ENCODE measurements around the gene ST7L. TPM values are rescaled to one million over a fixed set of nuclear protein-coding genes. Genes with fewer than 3 reads are reported as not detected.

Gene ST7L
- total and polyA plus RNA-seq, 2 donors (not counting 3 experiments of a cell fraction or from before 2014, with no cell fraction given) = 12.3 to 28.4 TPM

DNA sequence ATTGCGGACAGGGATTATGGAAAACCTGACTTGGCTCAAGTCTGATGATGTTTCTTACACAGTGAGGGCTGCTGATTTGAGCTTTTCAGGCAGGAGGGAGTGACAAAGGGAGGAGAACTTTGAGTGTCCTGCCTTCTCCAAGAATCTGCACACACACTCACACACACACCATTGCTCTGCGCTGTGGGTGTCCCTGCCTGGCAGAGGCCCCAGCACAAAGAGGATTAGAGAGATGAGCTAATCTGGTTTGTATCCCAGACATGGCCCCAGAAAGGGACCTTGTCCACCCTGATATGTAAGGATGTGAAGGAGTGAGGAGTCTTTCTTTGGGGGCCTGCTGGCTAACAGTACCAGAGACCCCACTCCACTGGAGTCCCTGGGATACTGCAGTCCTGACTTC is 116.1 kb downstream of the ST7L start:
- CTCF ChIA-PET = interaction anchor here (0.9 to 2.3 kb wide), 19 partner anchors 10 to 301 kb away, joined by 3 to 110 read pairs (median 9); partner anchors contain the start of genes MOV10, PPM1J and RHOC
- no peak overlapping the region for H3K9ac ChIP-seq (replicated peaks; ENCODE audit: extremely low read depth, insufficient read depth, low read length)
- no peak overlapping the region for H2AFZ ChIP-seq (ENCODE audit: low read depth, low read length)
- H3K4me3 ChIP-seq (replicated peaks in 1 of 3; ENCODE audit: insufficient read depth in 1 of 3, low read depth in 1 of 3, low read length in 3 of 3) = no peak overlapping the region
- intact Hi-C loops (cut with micrococcal nuclease) (loop anchor here (1.0 to 5.0 kb wide), 2 partner anchors 89 to 111 kb away; no protein-coding TSS in a partner anchor), dilution Hi-C loops (cut with MboI; ENCODE audit: extremely low pct_ligation_motif_present, low sequenced_read_pairs) (no loop called here)
- no peak overlapping the region for H3K27ac ChIP-seq (ENCODE audit: insufficient read depth, low read depth, low read length)
- H3K4me2 ChIP-seq (ENCODE audit: insufficient read depth, low read length) = no peak overlapping the region
- no peaks in the 10 kb centered on the region for H3K79me2 ChIP-seq (ENCODE audit: control insufficient read depth, insufficient read depth, low read length)
- H3K9me1 ChIP-seq (replicated peaks; ENCODE audit: control insufficient read depth, extremely low read depth, insufficient read depth, low read length) = no peaks in the 10 kb centered on the region
- DNase-seq (ENCODE audit: low read depth, low spot score) (no peak), FAIRE-seq (peak; percentile 62)
- H3K36me3 ChIP-seq (ENCODE audit: control insufficient read depth in 2 of 2, extremely low read depth in 1 of 2, insufficient read depth in 2 of 2, low read length in 2 of 2) = no peaks in the 10 kb centered on the region
- H3K4me1 ChIP-seq (ENCODE audit: control insufficient read depth, extremely low read depth, insufficient read depth, low read length) = peaks cover 6% of the 10 kb centered on the region
- no peaks in the 10 kb centered on the region for H3K9me3 ChIP-seq (replicated peaks; ENCODE audit: control insufficient read depth, insufficient read depth, low read length)
- no TSS peak for BruUV-seq (replicated peaks)
- POLR2A ChIA-PET = no interaction called here
- H3K27me3 ChIP-seq (ENCODE audit: control insufficient read depth in 2 of 2, insufficient read depth in 2 of 2, low read length in 2 of 2) = no peaks in the 10 kb centered on the region
- H4K20me1 ChIP-seq (replicated peaks; ENCODE audit: control insufficient read depth, extremely low read depth, insufficient read depth, low read length) = no peaks in the 10 kb centered on the region
- TF ChIP-seq, protein P1, sequence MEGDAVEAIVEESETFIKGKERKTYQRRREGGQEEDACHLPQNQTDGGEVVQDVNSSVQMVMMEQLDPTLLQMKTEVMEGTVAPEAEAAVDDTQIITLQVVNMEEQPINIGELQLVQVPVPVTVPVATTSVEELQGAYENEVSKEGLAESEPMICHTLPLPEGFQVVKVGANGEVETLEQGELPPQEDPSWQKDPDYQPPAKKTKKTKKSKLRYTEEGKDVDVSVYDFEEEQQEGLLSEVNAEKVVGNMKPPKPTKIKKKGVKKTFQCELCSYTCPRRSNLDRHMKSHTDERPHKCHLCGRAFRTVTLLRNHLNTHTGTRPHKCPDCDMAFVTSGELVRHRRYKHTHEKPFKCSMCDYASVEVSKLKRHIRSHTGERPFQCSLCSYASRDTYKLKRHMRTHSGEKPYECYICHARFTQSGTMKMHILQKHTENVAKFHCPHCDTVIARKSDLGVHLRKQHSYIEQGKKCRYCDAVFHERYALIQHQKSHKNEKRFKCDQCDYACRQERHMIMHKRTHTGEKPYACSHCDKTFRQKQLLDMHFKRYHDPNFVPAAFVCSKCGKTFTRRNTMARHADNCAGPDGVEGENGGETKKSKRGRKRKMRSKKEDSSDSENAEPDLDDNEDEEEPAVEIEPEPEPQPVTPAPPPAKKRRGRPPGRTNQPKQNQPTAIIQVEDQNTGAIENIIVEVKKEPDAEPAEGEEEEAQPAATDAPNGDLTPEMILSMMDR (IDR thresholded peaks at IDR 0.05; ENCODE audit: extremely low read depth in 1 of 2, insufficient read depth in 1 of 2, low read depth in 1 of 2, low read length in 2 of 2) = no peak
- TF ChIP-seq JUN (IDR thresholded peaks at IDR 0.05; ENCODE audit: borderline replicate concordance, insufficient read depth, insufficient read length, low read depth) (no peak), MYC (IDR thresholded peaks at IDR 0.05; ENCODE audit: low read depth, low read length) (no peak), EZH2 (IDR thresholded peaks at IDR 0.05; ENCODE audit: borderline replicate concordance, low read depth, low read length, severe bottlenecking) (no peak), FOS (IDR thresholded peaks at IDR 0.05; ENCODE audit: borderline replicate concordance, insufficient read depth, low read length) (no peak), POLR2A (IDR thresholded peaks at IDR 0.05; ENCODE audit: low read depth, low read length) (no peak), MAX (IDR thresholded peaks at IDR 0.05; ENCODE audit: insufficient read depth, insufficient read length) (no peak), GATA2 (IDR thresholded peaks at IDR 0.05; ENCODE audit: insufficient read depth, insufficient read length, low read depth, low read length) (no peak), POLR2AphosphoS5 (IDR thresholded peaks at IDR 0.05; ENCODE audit: insufficient read depth, low read depth, low read length) (no peak)
